PFSK-1 (cell line): ENCODE measurements around the gene ZNF469.

ENCODE experiments used
- POLR2AphosphoS5 ChIP-seq: IDR thresholded peaks from 2 replicates; pipeline ENCODE4 v1.6.1; 2012; ENCODE audit warnings: low read depth, mild to moderate bottlenecking, control low read depth, low read length, moderate library complexity
- SIN3A ChIP-seq: IDR thresholded peaks from 2 replicates; pipeline ENCODE4 v1.6.1; 2012; ENCODE audit warnings: mild to moderate bottlenecking, low read length, moderate library complexity, borderline replicate concordance; ENCODE audit not compliant: insufficient read depth

DNA sequence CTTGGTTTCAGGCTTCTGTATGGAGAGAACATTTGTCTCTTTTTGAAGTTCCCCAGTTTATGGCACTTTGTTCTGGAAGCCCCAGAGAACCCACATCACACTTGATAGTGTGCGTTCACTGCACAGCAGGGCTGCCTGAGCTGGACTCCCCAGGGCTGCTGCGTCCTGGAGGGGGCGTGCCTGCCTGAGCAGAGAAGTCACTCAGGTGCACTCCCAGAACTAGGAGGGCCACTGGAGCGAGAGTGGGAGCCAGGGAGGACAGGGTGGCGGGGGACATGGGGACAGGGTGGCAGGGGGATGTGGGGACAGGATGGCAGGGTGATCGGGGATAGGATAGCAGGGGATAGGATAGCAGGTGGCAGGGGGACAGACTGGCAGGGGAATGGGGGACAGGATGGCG, 43.9 kb upstream of the ZNF469 start:
- TF ChIP-seq POLR2AphosphoS5 (no peak), SIN3A (no peak)
